Karpas-422 (cell line): ENCODE data around the gene GK. TPM values are rescaled to one million over a fixed set of nuclear protein-coding genes. Genes with fewer than 3 reads are reported as not detected.
A peak's percentile ranks its signal among the peaks of the same experiment; 100 is the strongest.
"Not testable (repeated sequence)": the region's sequence is repeated elsewhere in the genome, so short reads cannot be mapped to it uniquely, and the experiment has no call there.

Experiments
- DNase-seq: peaks from one replicate; pipeline ENCODE4 v3.0.0-alpha.2; 2015
- H2AFZ ChIP-seq: fragments of 200-600 bp; sonication (generic); 2 replicates; pipeline ENCODE4 v1.6.1; 2014; ENCODE audit warnings: antibody characterized with exemption, low read length, mixed read lengths
- H3K27ac ChIP-seq: fragments of 200-600 bp; sonication (generic); 2 replicates; pipeline ENCODE4 v1.5.1; 2014; ENCODE audit warnings: mild to moderate bottlenecking, low read length, moderate library complexity
- H3K27me3 ChIP-seq: fragments of 200-600 bp; sonication (generic); 2 replicates; pipeline ENCODE4 v1.6.1; 2014; ENCODE audit warnings: low read length, mixed read lengths
- H3K36me3 ChIP-seq: fragments of 200-600 bp; sonication (generic); 2 replicates; pipeline ENCODE4 v1.6.1; 2014; ENCODE audit warnings: low read length, mixed read lengths; ENCODE audit not compliant: insufficient read depth
- H3K4me1 ChIP-seq: fragments of 200-600 bp; sonication (generic); 2 replicates; pipeline ENCODE4 v1.6.1; 2014; ENCODE audit warnings: mild to moderate bottlenecking, low read length, mixed read lengths
- H3K4me2 ChIP-seq: fragments of 200-600 bp; sonication (generic); 2 replicates; pipeline ENCODE4 v1.6.1; 2014; ENCODE audit warnings: low read length, low read depth, mild to moderate bottlenecking; ENCODE audit not compliant: poor library complexity, severe bottlenecking
- H3K4me3 ChIP-seq: fragments of 200-600 bp; sonication (generic); 2 replicates; pipeline ENCODE4 v1.5.1; 2014; ENCODE audit warnings: mild to moderate bottlenecking, antibody characterized with exemption, low read length, mixed read lengths
- H3K79me2 ChIP-seq: fragments of 200-600 bp; sonication (generic); 2 replicates; pipeline ENCODE4 v1.6.1; 2014; ENCODE audit warnings: mild to moderate bottlenecking, low read length, mixed read lengths
- H3K9ac ChIP-seq: fragments of 200-600 bp; sonication (generic); 2 replicates; pipeline ENCODE4 v1.6.0; 2014; ENCODE audit warnings: low read length
- H3K9me2 ChIP-seq: fragments of 200-600 bp; sonication (generic), shearing (Covaris generic); replicated peaks from 2 replicates; pipeline ENCODE4 v1.6.0; 2014; ENCODE audit warnings: mild to moderate bottlenecking, low read length, moderate library complexity; ENCODE audit not compliant: insufficient read depth
- H3K9me3 ChIP-seq: fragments of 300-700, 200-600 bp; sonication (generic); 2 replicates; pipeline ENCODE4 v1.6.1; 2014; ENCODE audit warnings: low read length, mixed read lengths
- H4K20me1 ChIP-seq: fragments of 200-600 bp; sonication (generic); 2 replicates; pipeline ENCODE4 v1.6.1; 2014; ENCODE audit warnings: mild to moderate bottlenecking, antibody characterized with exemption, low read length, low read depth; ENCODE audit not compliant: insufficient read depth
- total RNA-seq: library from RNA; depleted of rRNA; stranded (reverse); fragments of >200 nt; shearing (Covaris generic); gene quantifications from 2 replicates; pipeline ENCODE4 v1.2.3, GENCODE V29; 2014; ENCODE audit warnings: low replicate concordance

The GK gene
- total RNA-seq, 1 experiment from 2014 or later = 16.8 TPM

- H3K9me2 ChIP-seq = no peaks in the 10 kb centered on the region
- H3K79me2 ChIP-seq = no peaks in the 10 kb centered on the region
- H4K20me1 ChIP-seq = no peaks in the 10 kb centered on the region
- 0 out of 2 replicates have a peak, but pooled peaks cover 2% of the 10 kb centered on the region for H3K9me3 ChIP-seq
- H3K4me2 ChIP-seq = no peak overlapping the region
- no peak overlapping the region for H3K27ac ChIP-seq
- no peaks in the 10 kb centered on the region for H3K4me1 ChIP-seq
- H3K27me3 ChIP-seq = no peaks in the 10 kb centered on the region
- H3K4me3 ChIP-seq = no peak overlapping the region
- no peak overlapping the region for H2AFZ ChIP-seq
- no peaks in the 10 kb centered on the region for H3K36me3 ChIP-seq
- no peak for DNase-seq
- H3K9ac ChIP-seq = no peak overlapping the region
Measured at GRCh38 chrX:30642642-30643041, 10.6 kb upstream of the GK start.

DNA sequence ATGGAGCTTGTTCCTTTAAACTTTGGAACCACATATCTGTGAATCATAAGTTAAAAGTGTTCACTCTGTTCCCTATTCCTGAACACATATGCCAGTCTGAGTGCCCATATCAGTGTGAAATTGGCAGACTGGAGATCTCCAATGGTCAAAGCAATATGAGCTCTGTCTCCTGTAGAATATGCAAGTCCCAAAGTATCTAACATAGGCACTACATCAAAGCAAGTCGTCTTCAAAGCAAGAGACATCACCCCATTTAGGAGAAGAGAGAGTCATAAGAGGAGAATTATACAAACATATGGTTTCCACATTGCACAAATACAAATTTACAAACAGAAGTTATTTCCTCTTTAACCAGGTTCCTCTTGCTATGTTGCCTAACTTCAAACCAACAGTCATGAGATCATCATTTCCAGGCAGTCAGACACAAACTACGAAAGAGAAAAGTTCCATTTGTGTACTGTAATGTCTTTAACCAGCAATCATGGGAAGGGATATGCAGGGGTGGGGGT lies 9.9 kb upstream of the GK start:
- Histone ChIP-seq H3K4me2 (no peak overlapping the region), H3K4me1 (no peaks in the 10 kb centered on the region), H3K4me3 (no peak overlapping the region), H4K20me1 (no peaks in the 10 kb centered on the region), H3K27me3 (no peaks in the 10 kb centered on the region), H3K9ac (no peak overlapping the region), H3K9me2 (no peaks in the 10 kb centered on the region), H3K79me2 (no peaks in the 10 kb centered on the region), H3K36me3 (no peaks in the 10 kb centered on the region), H2AFZ (no peak overlapping the region), H3K9me3 (0 out of 2 replicates have a peak, but pooled peaks cover 2% of the 10 kb centered on the region), H3K27ac (no peak overlapping the region)
- no peak for DNase-seq

GRCh38 chrX:30649859-30650258 lies 3.4 kb upstream of the GK start:
- H3K9me3 ChIP-seq = 0 out of 2 replicates have a peak, but pooled peaks cover 2% of the 10 kb centered on the region
- H3K36me3 ChIP-seq = no peaks in the 10 kb centered on the region
- no peaks in the 10 kb centered on the region for H3K27me3 ChIP-seq
- peak overlapping the region; percentile 38; the same call in 1 of the 2 replicates for H2AFZ ChIP-seq
- H3K4me1 ChIP-seq = peaks cover 22% of the 10 kb centered on the region
- H3K4me2 ChIP-seq = peak overlapping the region; percentile 12
- H3K9ac ChIP-seq = no peak overlapping the region
- H4K20me1 ChIP-seq = no peaks in the 10 kb centered on the region
- H3K79me2 ChIP-seq = peaks cover 11% of the 10 kb centered on the region
- H3K4me3 ChIP-seq = no peak overlapping the region
- no peak for DNase-seq
- H3K27ac ChIP-seq = no peak overlapping the region
- H3K9me2 ChIP-seq = no peaks in the 10 kb centered on the region

- Histone ChIP-seq H3K4me2 (peak overlapping the region; percentile 69), H3K9ac (peak overlapping the region; percentile 73), H3K4me3 (peak overlapping the region; percentile 80), H3K9me3 (no peaks in the 10 kb centered on the region), H3K27me3 (no peaks in the 10 kb centered on the region), H3K4me1 (peaks cover 39% of the 10 kb centered on the region), H3K79me2 (peaks cover 36% of the 10 kb centered on the region), H3K36me3 (no peaks in the 10 kb centered on the region), H4K20me1 (no peaks in the 10 kb centered on the region), H3K27ac (peak overlapping the region; percentile 68), H3K9me2 (no peaks in the 10 kb centered on the region), H2AFZ (peak overlapping the region; percentile 97)
- DNase-seq = peak; percentile 96
Measured at GRCh38 chrX:30652527-30653414, 452 bp upstream of the GK start.

DNA sequence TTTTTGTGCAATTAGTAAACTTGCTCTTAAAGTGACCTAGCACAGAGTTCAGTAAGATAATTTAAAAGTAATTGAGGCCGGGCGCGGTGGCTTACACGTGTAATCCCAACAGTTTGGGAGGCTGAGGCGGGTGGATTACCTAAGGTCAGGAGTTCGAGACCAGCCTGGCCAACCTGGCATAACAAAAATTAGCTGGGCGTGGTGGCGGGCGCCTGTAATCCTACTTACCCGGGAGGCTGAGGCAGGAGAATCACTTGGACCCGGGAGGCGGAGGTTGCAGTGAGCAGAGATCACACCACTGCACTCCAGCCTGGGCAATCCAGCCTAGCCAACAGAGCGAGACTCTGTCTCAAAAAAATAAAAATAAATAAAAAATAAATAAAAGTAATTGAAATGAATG lies 1.2 kb downstream of the GK start:
- H2AFZ ChIP-seq, H3K27me3 ChIP-seq, H3K9me3 ChIP-seq, H3K27ac ChIP-seq, DNase-seq, H3K36me3 ChIP-seq, H4K20me1 ChIP-seq, H3K9me2 ChIP-seq: not testable (repeated sequence)
- Histone ChIP-seq H3K4me2 (peak overlapping the region; percentile 61), H3K4me1 (peaks cover 39% of the 10 kb centered on the region), H3K9ac (peak overlapping the region; percentile 76), H3K4me3 (peak overlapping the region; percentile 63), H3K79me2 (peaks cover 41% of the 10 kb centered on the region)

DNA sequence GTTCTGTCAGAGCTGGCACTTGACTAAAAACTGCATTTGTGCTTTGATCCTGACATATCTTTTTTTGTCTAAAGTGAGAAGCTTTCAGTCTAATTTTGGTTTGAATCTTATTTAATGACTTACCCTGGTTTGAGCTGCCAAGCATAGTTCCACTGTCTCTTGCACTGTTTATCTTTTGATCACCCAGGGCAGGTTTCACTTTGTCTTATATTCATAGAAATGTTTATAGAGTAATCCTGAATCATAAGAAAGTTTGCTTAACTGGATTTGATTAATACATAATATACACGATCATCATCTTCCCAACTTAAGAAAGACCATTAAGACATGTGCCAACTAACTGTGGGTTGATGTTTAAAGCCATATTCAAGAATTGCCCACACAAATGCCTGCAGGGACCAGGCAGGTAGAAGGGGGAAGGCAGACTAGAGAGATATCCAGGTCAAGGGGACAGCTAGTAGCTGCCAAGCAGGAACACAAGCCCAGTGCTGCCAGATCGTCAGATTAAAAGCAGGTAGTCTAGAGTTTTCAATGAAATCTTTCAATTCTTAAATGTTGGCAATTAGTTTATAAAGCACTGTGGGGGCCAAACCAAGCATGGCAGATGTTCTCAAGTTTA lies 1.9 kb downstream of the GK start:
- H3K9ac ChIP-seq = peak overlapping the region; percentile 26; the same call in 1 of the 2 replicates
- DNase-seq = no peak
- no peaks in the 10 kb centered on the region for H3K9me3 ChIP-seq
- peaks cover 43% of the 10 kb centered on the region for H3K79me2 ChIP-seq
- no peaks in the 10 kb centered on the region for H3K27me3 ChIP-seq
- H3K9me2 ChIP-seq = no peaks in the 10 kb centered on the region
- peaks cover 32% of the 10 kb centered on the region for H3K4me1 ChIP-seq
- no peak overlapping the region for H3K27ac ChIP-seq
- H3K4me2 ChIP-seq = peak overlapping the region; percentile 61
- no peak overlapping the region for H2AFZ ChIP-seq
- no peaks in the 10 kb centered on the region for H3K36me3 ChIP-seq
- peak overlapping the region; percentile 63; the same call in 1 of the 2 replicates for H3K4me3 ChIP-seq
- H4K20me1 ChIP-seq = no peaks in the 10 kb centered on the region

- DNase-seq = no peak
- Histone ChIP-seq H3K27ac (no peak overlapping the region), H3K9me3 (no peaks in the 10 kb centered on the region), H3K4me3 (no peak overlapping the region), H3K27me3 (no peaks in the 10 kb centered on the region), H3K4me2 (peak overlapping the region; percentile 61), H3K9ac (no peak overlapping the region), H3K4me1 (peaks cover 29% of the 10 kb centered on the region), H3K9me2 (no peaks in the 10 kb centered on the region), H2AFZ (no peak overlapping the region), H3K79me2 (peaks cover 43% of the 10 kb centered on the region), H4K20me1 (no peaks in the 10 kb centered on the region), H3K36me3 (no peaks in the 10 kb centered on the region)
Measured at GRCh38 chrX:30655991-30656390, 2.8 kb downstream of the GK start.
